ENCODE data around the gene DBF4B. TPM values are rescaled to one million over a fixed set of nuclear protein-coding genes. Genes with fewer than 3 reads are reported as not detected.
"Not testable (repeated sequence)": the region's sequence is repeated elsewhere in the genome, so short reads cannot be mapped to it uniquely, and the experiment has no call there.

Gene DBF4B
- total RNA-seq, 2 experiments from 2014 or later: 1.5 TPM

DNA sequence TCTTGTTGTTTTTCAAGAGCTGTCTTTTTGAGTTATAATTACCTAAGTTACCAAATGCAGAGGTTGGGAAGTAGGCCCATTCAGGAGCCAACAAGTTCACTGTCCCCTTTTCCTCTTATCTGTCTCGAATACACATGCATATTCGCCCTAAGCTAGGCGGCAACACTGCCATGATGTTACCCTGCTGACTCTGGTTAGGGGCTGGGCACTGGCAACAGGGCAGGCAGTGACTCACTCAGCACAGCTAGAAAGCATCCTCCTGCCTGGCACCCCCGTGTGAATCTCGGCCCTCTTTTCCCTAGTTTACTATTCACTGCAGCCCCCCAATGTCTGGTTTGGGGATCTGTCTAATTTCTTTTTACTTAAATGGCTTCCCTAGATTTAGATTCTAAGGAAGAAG is 13.8 kb downstream of the DBF4B start:
- H3K36me3 ChIP-seq (ENCODE audit: insufficient read depth, low read length): peaks cover 2% of the 10 kb centered on the region

GRCh38 chr17:44726121-44726520 is 17.7 kb downstream of the DBF4B start:
- H3K4me3 ChIP-seq (ENCODE audit: low read length); DNase-seq; H3K27me3 Mint-ChIP-seq; H3K4me1 Mint-ChIP-seq (ENCODE audit: low read depth); CTCF ChIA-PET; H3K9me3 Mint-ChIP-seq; H3K9me3 ChIP-seq (ENCODE audit: control insufficient read depth in 1 of 2, insufficient read depth in 1 of 2, low read length in 2 of 2); POLR2A ChIA-PET; H3K36me3 ChIP-seq (ENCODE audit: insufficient read depth, low read length); H3K36me3 Mint-ChIP-seq (ENCODE audit: low read depth); H3K4me3 Mint-ChIP-seq; H3K27ac Mint-ChIP-seq; H3K4me1 ChIP-seq (ENCODE audit: insufficient read depth, low read length); H3K27me3 ChIP-seq (ENCODE audit: control insufficient read depth in 1 of 2, insufficient read depth in 2 of 2, low read length in 2 of 2); intact Hi-C loops (cut with DNase I, micrococcal nuclease); H3K27ac ChIP-seq (ENCODE audit: low read depth in 1 of 2, low read length in 2 of 2); ATAC-seq (ENCODE audit: poor library complexity): not testable (repeated sequence)

More for the DNA sequence above, 13.8 kb downstream of the DBF4B start:
- H3K27ac Mint-ChIP-seq: no peak overlapping the region
- Histone ChIP-seq H3K9me3 (ENCODE audit: control insufficient read depth in 1 of 2, insufficient read depth in 1 of 2, low read length in 2 of 2) (no peaks in the 10 kb centered on the region), H3K4me3 (ENCODE audit: low read length) (no peak overlapping the region), H3K4me1 (ENCODE audit: insufficient read depth, low read length) (no peaks in the 10 kb centered on the region), H3K27me3 (ENCODE audit: control insufficient read depth in 1 of 2, insufficient read depth in 2 of 2, low read length in 2 of 2) (no peaks in the 10 kb centered on the region), H3K27ac (ENCODE audit: low read depth in 1 of 2, low read length in 2 of 2) (no peak overlapping the region)
- no peaks in the 10 kb centered on the region for H3K9me3 Mint-ChIP-seq
- ChIA-PET CTCF (no interaction called here), POLR2A (no interaction called here)
- H3K36me3 Mint-ChIP-seq (ENCODE audit: low read depth): no peaks in the 10 kb centered on the region
- H3K4me1 Mint-ChIP-seq (ENCODE audit: low read depth): no peaks in the 10 kb centered on the region
- H3K4me3 Mint-ChIP-seq: no peak overlapping the region
- H3K27me3 Mint-ChIP-seq: no peaks in the 10 kb centered on the region
- no peak for DNase-seq
- no peak for ATAC-seq (ENCODE audit: poor library complexity)
- intact Hi-C loops (cut with DNase I, micrococcal nuclease): no loop called here
- TF ChIP-seq, protein P1, sequence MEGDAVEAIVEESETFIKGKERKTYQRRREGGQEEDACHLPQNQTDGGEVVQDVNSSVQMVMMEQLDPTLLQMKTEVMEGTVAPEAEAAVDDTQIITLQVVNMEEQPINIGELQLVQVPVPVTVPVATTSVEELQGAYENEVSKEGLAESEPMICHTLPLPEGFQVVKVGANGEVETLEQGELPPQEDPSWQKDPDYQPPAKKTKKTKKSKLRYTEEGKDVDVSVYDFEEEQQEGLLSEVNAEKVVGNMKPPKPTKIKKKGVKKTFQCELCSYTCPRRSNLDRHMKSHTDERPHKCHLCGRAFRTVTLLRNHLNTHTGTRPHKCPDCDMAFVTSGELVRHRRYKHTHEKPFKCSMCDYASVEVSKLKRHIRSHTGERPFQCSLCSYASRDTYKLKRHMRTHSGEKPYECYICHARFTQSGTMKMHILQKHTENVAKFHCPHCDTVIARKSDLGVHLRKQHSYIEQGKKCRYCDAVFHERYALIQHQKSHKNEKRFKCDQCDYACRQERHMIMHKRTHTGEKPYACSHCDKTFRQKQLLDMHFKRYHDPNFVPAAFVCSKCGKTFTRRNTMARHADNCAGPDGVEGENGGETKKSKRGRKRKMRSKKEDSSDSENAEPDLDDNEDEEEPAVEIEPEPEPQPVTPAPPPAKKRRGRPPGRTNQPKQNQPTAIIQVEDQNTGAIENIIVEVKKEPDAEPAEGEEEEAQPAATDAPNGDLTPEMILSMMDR (IDR thresholded peaks at IDR 0.05): no peak

DNA sequence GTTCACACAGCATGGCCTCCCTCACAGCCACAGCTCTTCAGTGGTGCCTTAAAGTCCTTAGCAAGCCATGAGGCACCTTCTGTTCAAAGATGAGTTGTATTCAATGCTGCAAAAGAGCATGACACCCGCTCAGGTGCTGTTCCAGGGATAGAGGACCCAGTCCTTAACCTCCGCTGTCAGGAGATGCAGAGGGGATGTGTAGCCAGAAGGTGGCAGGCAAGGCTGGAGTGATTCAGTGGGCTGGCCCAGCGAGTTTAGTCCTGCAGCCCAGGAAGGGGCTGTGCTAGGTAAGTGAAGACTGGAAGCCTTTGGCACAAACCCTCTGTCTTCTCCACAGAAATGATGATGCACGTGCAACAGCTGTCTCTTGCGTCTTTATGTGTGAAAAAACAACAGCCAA is 25.3 kb downstream of the DBF4B start:
- Histone ChIP-seq H3K27me3 (ENCODE audit: control insufficient read depth in 1 of 2, insufficient read depth in 2 of 2, low read length in 2 of 2) (no peaks in the 10 kb centered on the region), H3K9me3 (ENCODE audit: control insufficient read depth in 1 of 2, insufficient read depth in 1 of 2, low read length in 2 of 2) (no peaks in the 10 kb centered on the region), H3K4me3 (ENCODE audit: low read length) (no peak overlapping the region), H3K4me1 (ENCODE audit: insufficient read depth, low read length) (no peaks in the 10 kb centered on the region), H3K27ac (ENCODE audit: low read depth in 1 of 2, low read length in 2 of 2) (no peak overlapping the region), H3K36me3 (ENCODE audit: insufficient read depth, low read length) (no peaks in the 10 kb centered on the region)
- TF ChIP-seq, protein P1 (IDR thresholded peaks at IDR 0.05): no peak
- no peaks in the 10 kb centered on the region for H3K36me3 Mint-ChIP-seq (ENCODE audit: low read depth)
- intact Hi-C loops (cut with DNase I, micrococcal nuclease): no loop called here
- ATAC-seq (ENCODE audit: poor library complexity) (no peak), DNase-seq (no peak)
- H3K9me3 Mint-ChIP-seq: no peaks in the 10 kb centered on the region
- no peak overlapping the region for H3K4me3 Mint-ChIP-seq
- no peaks in the 10 kb centered on the region for H3K4me1 Mint-ChIP-seq (ENCODE audit: low read depth)
- ChIA-PET CTCF (no interaction called here), POLR2A (no interaction called here)
- no peak overlapping the region for H3K27ac Mint-ChIP-seq
- no peaks in the 10 kb centered on the region for H3K27me3 Mint-ChIP-seq

DNA sequence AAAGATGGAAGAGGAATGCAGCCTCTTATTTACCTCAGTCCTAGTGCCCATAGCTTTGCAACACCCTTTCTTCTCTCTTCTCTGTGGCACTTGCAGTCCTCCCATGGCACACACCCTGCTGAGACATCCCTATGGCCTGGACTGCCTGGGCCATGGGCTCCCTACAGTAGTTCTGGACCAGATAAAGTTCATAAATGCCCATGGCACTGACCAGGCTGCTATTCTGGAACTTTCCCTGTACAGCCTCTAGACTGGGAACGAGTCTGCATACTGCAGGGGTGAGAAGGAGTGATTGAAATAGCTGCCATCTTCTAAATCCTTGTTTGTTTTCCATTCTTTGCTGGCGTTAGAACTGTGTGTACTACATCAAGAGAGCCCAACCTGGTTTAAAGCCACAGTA is 25.8 kb downstream of the DBF4B start:
- no peak overlapping the region for H3K27ac ChIP-seq (ENCODE audit: low read depth in 1 of 2, low read length in 2 of 2)
- no peaks in the 10 kb centered on the region for H3K4me1 ChIP-seq (ENCODE audit: insufficient read depth, low read length)
- H3K27me3 ChIP-seq (ENCODE audit: control insufficient read depth in 1 of 2, insufficient read depth in 2 of 2, low read length in 2 of 2): no peaks in the 10 kb centered on the region
- ChIA-PET CTCF (no interaction called here), POLR2A (no interaction called here)
- H3K9me3 ChIP-seq (ENCODE audit: control insufficient read depth in 1 of 2, insufficient read depth in 1 of 2, low read length in 2 of 2): no peaks in the 10 kb centered on the region
- H3K36me3 Mint-ChIP-seq (ENCODE audit: low read depth): no peaks in the 10 kb centered on the region
- H3K4me1 Mint-ChIP-seq (ENCODE audit: low read depth): no peaks in the 10 kb centered on the region
- H3K27ac Mint-ChIP-seq: no peak overlapping the region
- no peaks in the 10 kb centered on the region for H3K27me3 Mint-ChIP-seq
- H3K9me3 Mint-ChIP-seq: no peaks in the 10 kb centered on the region
- H3K36me3 ChIP-seq (ENCODE audit: insufficient read depth, low read length): no peaks in the 10 kb centered on the region
- H3K4me3 ChIP-seq (ENCODE audit: low read length): no peak overlapping the region
- no peak overlapping the region for H3K4me3 Mint-ChIP-seq
- intact Hi-C loops (cut with DNase I, micrococcal nuclease): no loop called here
- TF ChIP-seq, protein P1 (IDR thresholded peaks at IDR 0.05): no peak
- DNase-seq (no peak), ATAC-seq (ENCODE audit: poor library complexity) (no peak)
